AG10803 (cell line): Measurements from ENCODE around the gene STARD9.

Experiments used
- DNase-seq: peaks from one replicate; pipeline ENCODE4 v3.0.0; 2010; ENCODE audit warnings: low read depth
- H3K4me3 ChIP-seq: 2 replicates; pipeline ENCODE4 v1.5.1; 2011; ENCODE audit warnings: mild to moderate bottlenecking, low read length, control low read depth
- TF ChIP-seq, protein P1 (sequence below): conservative IDR thresholded peaks from 2 replicates; pipeline ENCODE4 v1.5.1; 2011; ENCODE audit warnings: mild to moderate bottlenecking, low read length, control low read depth, inconsistent platforms

Gene STARD9

DNA sequence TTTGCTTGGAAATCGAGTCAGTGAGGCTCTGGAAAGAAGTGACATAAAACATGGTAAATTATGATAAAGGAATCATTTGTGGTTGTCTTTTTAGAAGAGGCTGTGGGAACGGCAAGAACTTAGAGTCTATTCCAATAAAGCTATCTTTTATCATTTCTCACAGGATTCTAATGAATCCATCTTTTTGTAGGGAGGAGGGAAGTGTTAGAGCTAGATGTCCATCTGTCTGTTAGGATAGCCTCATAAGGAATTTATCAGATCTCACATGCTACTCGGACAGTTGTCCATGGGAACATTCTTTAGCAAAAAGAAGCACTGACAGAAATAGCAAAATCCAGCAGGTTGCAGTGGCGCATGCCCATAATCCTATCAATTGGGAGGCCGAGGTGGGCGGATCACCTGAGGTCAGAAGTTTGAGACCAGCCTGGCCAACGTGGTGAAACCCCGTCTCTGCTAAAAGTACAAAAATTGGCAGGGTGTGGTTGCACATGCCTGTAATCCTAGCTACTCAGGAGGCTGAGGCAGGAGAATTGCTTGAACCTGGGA lies 37.0 kb downstream of the STARD9 start:
- H3K4me3 ChIP-seq, result no peak overlapping the region
- TF ChIP-seq, protein P1, sequence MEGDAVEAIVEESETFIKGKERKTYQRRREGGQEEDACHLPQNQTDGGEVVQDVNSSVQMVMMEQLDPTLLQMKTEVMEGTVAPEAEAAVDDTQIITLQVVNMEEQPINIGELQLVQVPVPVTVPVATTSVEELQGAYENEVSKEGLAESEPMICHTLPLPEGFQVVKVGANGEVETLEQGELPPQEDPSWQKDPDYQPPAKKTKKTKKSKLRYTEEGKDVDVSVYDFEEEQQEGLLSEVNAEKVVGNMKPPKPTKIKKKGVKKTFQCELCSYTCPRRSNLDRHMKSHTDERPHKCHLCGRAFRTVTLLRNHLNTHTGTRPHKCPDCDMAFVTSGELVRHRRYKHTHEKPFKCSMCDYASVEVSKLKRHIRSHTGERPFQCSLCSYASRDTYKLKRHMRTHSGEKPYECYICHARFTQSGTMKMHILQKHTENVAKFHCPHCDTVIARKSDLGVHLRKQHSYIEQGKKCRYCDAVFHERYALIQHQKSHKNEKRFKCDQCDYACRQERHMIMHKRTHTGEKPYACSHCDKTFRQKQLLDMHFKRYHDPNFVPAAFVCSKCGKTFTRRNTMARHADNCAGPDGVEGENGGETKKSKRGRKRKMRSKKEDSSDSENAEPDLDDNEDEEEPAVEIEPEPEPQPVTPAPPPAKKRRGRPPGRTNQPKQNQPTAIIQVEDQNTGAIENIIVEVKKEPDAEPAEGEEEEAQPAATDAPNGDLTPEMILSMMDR, result no peak
- DNase-seq, result no peak

DNA sequence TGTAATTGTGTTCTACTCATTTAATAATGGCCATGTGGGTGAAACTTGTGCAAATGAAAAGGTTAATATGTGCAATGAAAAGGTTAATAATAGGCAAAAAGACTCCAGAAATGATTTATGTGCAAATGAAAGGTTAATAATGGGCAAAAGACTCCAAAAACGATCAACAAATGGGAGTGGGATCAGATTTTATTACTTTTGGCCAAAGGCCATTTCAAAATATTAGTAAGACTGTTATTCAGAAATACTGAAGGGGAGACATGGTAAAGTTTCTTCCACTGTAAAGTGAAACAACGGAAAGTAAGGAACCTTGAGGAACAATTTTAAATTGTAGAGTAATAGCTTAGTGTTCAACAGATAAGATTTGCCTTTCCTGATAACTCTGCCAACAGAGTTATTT lies 40.7 kb downstream of the STARD9 start:
- TF ChIP-seq, protein P1, result no peak
- H3K4me3 ChIP-seq, result no peak overlapping the region
- no peak for DNase-seq

GRCh38 chr15:42619656-42620371 lies 44.4 kb downstream of the STARD9 start:
- DNase-seq, result no peak
- no peak overlapping the region for H3K4me3 ChIP-seq
- TF ChIP-seq, protein P1, result no peak

DNA sequence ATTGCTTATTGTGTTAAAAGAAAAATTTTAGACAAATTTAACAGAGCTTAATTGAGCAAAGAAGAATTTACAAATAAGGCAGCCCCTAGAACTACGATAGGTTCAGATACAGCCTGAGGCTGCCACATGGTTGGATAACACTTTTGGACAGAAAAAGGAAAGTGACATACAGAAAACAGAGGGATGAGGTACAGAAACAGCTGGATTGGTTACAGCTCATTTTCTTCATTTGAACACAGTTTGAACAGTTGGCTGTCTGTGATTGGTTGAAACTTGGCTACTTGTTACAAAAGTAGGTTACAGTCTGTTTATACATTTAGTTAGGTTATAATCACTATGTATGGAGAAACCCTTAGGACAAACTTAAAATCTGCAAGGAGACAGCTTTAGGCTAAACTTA lies 46.0 kb downstream of the STARD9 start:
- DNase-seq, result no peak
- no peak overlapping the region for H3K4me3 ChIP-seq
- TF ChIP-seq, protein P1, result no peak

DNA sequence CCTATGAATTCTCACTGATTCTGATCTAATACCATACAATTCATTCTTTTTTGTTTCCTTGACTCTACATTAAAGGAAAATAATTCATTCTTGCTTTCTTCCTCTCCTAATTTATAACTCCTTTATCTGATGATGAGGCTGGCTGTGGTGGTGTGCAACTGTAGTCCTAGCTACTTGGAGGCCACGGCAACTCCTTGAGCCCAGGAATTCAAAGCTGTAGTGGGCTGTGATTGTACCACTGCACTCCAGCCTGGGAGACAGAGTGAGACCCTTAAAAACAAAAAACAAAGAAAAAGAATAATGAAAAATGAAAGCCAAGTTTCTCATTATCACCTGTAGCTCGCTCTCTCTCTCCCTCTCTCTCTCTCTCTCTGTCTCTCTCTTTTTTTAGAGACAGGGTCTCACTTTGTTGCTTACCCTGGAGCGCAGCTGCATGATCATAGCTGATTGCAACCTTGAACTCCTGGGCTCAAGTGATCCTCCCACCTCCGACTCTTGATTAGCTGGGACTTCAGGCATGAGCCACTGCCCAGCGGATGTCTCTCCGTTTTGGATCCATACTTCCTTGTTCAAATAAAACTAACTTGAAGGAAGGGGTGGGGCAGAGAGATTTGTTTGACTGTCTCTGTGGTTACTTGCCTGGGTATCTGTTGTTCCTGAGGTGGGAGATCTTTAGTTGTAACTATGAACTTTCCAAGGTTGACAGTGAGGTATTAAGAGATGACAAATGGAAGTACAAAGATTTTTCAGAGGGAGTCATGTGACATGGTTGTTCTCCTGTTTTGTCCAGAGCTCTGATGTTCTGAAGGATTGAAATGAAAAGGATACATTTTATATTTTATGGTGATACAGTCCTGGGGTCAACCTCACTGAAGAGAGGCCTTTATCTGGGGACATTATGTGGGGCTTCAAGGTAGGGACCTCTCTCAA lies 46.9 kb downstream of the STARD9 start:
- TF ChIP-seq, protein P1, result no peak
- H3K4me3 ChIP-seq, result no peak overlapping the region
- DNase-seq, result no peak

GRCh38 chr15:42623951-42624350 lies 48.5 kb downstream of the STARD9 start:
- DNase-seq, result no peak
- TF ChIP-seq, protein P1, result no peak
- H3K4me3 ChIP-seq, result no peak overlapping the region
